ENCODE measurements around the gene JARID2. TPM values are rescaled to one million over a fixed set of nuclear protein-coding genes. Genes with fewer than 3 reads are reported as not detected.

The JARID2 gene
- total RNA-seq, 6 experiments from 2014 or later = 2.5 to 3.9 (median 3.0) TPM

- intact Hi-C loops (cut with DNase I) = no loop called here
- Histone ChIP-seq H3K4me1 (peaks cover 0 to 18% (median 6%) of the 10 kb centered on the region in 4 donors), H3K4me3 (no peak overlapping the region), H3K36me3 (no peaks in the 10 kb centered on the region), H3K9me3 (no peaks in the 10 kb centered on the region), H3K27ac (no peak overlapping the region), H3K27me3 (no peaks in the 10 kb centered on the region)
- no peak for ATAC-seq
- DNase-seq = no peak
- WGBS (ENCODE audit: insufficient coverage, low coverage, low lambda C conversion rate, missing lambda C conversion rate) = 55% methylated on average over 13 of the region's 14 CpGs
- TF ChIP-seq CTCF (IDR thresholded peaks at IDR 0.05) (no peak), POLR2A (IDR thresholded peaks at IDR 0.05) (no peak)
Observed at GRCh38 chr6:15253203-15254022, 7.5 kb downstream of the JARID2 start.

GRCh38 chr6:15254070-15254975, 8.5 kb downstream of the JARID2 start:
- WGBS (ENCODE audit: insufficient coverage, low coverage, low lambda C conversion rate, missing lambda C conversion rate) = 63% methylated on average over 9 of the region's 14 CpGs
- ATAC-seq = peak in 3 of 4 donors; percentile 28 to 61 (median 49)
- H3K27ac ChIP-seq = no peak overlapping the region

GRCh38 chr6:15255481-15255880, 9.6 kb downstream of the JARID2 start:
- H3K27me3 ChIP-seq = no peaks in the 10 kb centered on the region
- WGBS (ENCODE audit: insufficient coverage, low coverage, low lambda C conversion rate, missing lambda C conversion rate) = 82% methylated on average over 1 of the region's 1 CpG
- no peaks in the 10 kb centered on the region for H3K36me3 ChIP-seq
- DNase-seq = no peak
- ATAC-seq = no peak
- TF ChIP-seq POLR2A (IDR thresholded peaks at IDR 0.05) (no peak), CTCF (IDR thresholded peaks at IDR 0.05) (no peak)
- H3K4me1 ChIP-seq = peaks cover 0 to 15% (median 6%) of the 10 kb centered on the region in 4 donors
- no peak overlapping the region for H3K27ac ChIP-seq
- no peaks in the 10 kb centered on the region for H3K9me3 ChIP-seq
- intact Hi-C loops (cut with DNase I) = no loop called here
- H3K4me3 ChIP-seq = no peak overlapping the region

More at GRCh38 chr6:15254070-15254975, 8.5 kb downstream of the JARID2 start:
- Histone ChIP-seq H3K4me1 (peaks cover 0 to 15% (median 6%) of the 10 kb centered on the region in 4 donors), H3K4me3 (no peak overlapping the region), H3K27me3 (no peaks in the 10 kb centered on the region), H3K9me3 (no peaks in the 10 kb centered on the region), H3K36me3 (no peaks in the 10 kb centered on the region)
- intact Hi-C loops (cut with DNase I) = no loop called here
- no peak for TF ChIP-seq POLR2A (IDR thresholded peaks at IDR 0.05)
- peak; percentile 18 to 39 (median 23) for TF ChIP-seq CTCF (IDR thresholded peaks at IDR 0.05)
- DNase-seq = no peak

GRCh38 chr6:15255909-15256395, 10.1 kb downstream of the JARID2 start:
- peak overlapping the region in 1 of 3 donors; percentile 18 for H3K27ac ChIP-seq
- DNase-seq = no peak
- TF ChIP-seq POLR2A (IDR thresholded peaks at IDR 0.05) (no peak), CTCF (IDR thresholded peaks at IDR 0.05) (no peak)

More at GRCh38 chr6:15255909-15256395, 10.1 kb downstream of the JARID2 start:
- H3K4me3 ChIP-seq = no peak overlapping the region
- no peaks in the 10 kb centered on the region for H3K27me3 ChIP-seq
- intact Hi-C loops (cut with DNase I) = no loop called here
- peak; percentile 61 to 75 (median 68) for ATAC-seq
- WGBS (ENCODE audit: insufficient coverage, low coverage, low lambda C conversion rate, missing lambda C conversion rate) = 24% methylated on average over 4 of the region's 4 CpGs
- peaks cover 0 to 15% (median 6%) of the 10 kb centered on the region in 4 donors for H3K4me1 ChIP-seq
- no peaks in the 10 kb centered on the region for H3K36me3 ChIP-seq
- no peaks in the 10 kb centered on the region for H3K9me3 ChIP-seq
